Osteoblast (primary cell): ENCODE data around the gene NAA25. TPM values are rescaled to one million over a fixed set of nuclear protein-coding genes. Genes with fewer than 3 reads are reported as not detected.

Experiments
- DNase-seq: peaks from one replicate; pipeline ENCODE4 v3.0.0; 2011; ENCODE audit warnings: low spot score, mixed read lengths; ENCODE audit not compliant: insufficient read length; ENCODE audit errors: missing footprints
- H2AFZ ChIP-seq: 2 replicates; pipeline ENCODE4 v1.6.0; 2011; ENCODE audit warnings: mild to moderate bottlenecking, low read length
- H3K27ac ChIP-seq: 2 replicates; pipeline ENCODE4 v1.5.1; 2011; ENCODE audit warnings: mild to moderate bottlenecking, low read depth, low read length, moderate library complexity
- H3K27me3 ChIP-seq: 2 replicates; pipeline ENCODE4 v1.6.0; 2012; ENCODE audit warnings: mild to moderate bottlenecking, control low read depth, inconsistent platforms, low read length, moderate library complexity; ENCODE audit not compliant: insufficient read depth
- H3K36me3 ChIP-seq: 2 replicates; pipeline ENCODE4 v1.5.1; 2011; ENCODE audit warnings: mild to moderate bottlenecking, low read length, control low read depth, moderate library complexity; ENCODE audit not compliant: insufficient read depth
- H3K4me1 ChIP-seq: 2 replicates; pipeline ENCODE4 v1.5.1; 2011; ENCODE audit warnings: mild to moderate bottlenecking, low read length, control low read depth, moderate library complexity; ENCODE audit not compliant: insufficient read depth
- H3K4me2 ChIP-seq: 2 replicates; pipeline ENCODE4 v1.6.0; 2011; ENCODE audit warnings: mild to moderate bottlenecking, low read length; ENCODE audit not compliant: insufficient read depth
- H3K4me3 ChIP-seq: fragments of 200-600 bp; sonication (generic); 3 replicates; pipeline ENCODE4 v1.5.1; 2012; ENCODE audit warnings: mild to moderate bottlenecking, low read length, inconsistent platforms; ENCODE audit not compliant: insufficient read depth
- H3K79me2 ChIP-seq: 2 replicates; pipeline ENCODE4 v1.6.0; 2012; ENCODE audit warnings: mild to moderate bottlenecking, low read length, control low read depth, inconsistent platforms; ENCODE audit not compliant: insufficient read depth
- H3K9me3 ChIP-seq: 2 replicates; pipeline ENCODE4 v1.5.1; 2011; ENCODE audit warnings: low read depth, low read length, control low read depth
- H4K20me1 ChIP-seq: 2 replicates; pipeline ENCODE4 v1.6.0; 2012; ENCODE audit warnings: mild to moderate bottlenecking, low read length, control low read depth; ENCODE audit not compliant: insufficient read depth
- CTCF ChIP-seq: IDR thresholded peaks from 2 replicates; pipeline ENCODE4 v1.5.1; 2011; ENCODE audit warnings: mild to moderate bottlenecking, low read depth, low read length, moderate library complexity; ENCODE audit errors: extremely low read depth
- total RNA-seq: library from RNA; depleted of rRNA; stranded (reverse); fragments of >200 nt; gene quantifications from 2 replicates; pipeline ENCODE4 v1.2.3, GENCODE V29; 2012

Gene NAA25
- total RNA-seq, 1 donor: 20.6 TPM

DNA sequence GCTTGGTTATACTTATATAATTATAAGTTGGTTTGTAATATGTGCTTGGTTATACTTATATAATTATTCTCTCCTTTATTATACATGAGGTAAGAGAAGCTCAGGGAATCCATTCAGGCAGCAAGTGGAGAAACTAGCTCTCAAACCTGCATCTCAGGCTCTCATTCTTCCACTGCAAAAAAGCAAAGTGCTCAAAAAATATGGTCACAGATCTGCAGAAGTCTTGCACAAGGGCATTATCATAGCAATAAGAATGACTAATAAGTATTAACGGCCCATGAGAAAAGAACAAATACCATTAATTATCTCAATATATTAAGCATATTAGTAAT lies 16.3 kb upstream of the NAA25 start:
- peak overlapping the region; percentile 95 for H3K4me2 ChIP-seq
- peaks cover 6% of the 10 kb centered on the region for H4K20me1 ChIP-seq
- H2AFZ ChIP-seq: no peak overlapping the region
- DNase-seq: peak; percentile 68
- peaks cover 42% of the 10 kb centered on the region for H3K79me2 ChIP-seq
- no peaks in the 10 kb centered on the region for H3K27me3 ChIP-seq
- no peak for TF ChIP-seq CTCF
- no peak overlapping the region for H3K4me3 ChIP-seq
- no peaks in the 10 kb centered on the region for H3K36me3 ChIP-seq
- peaks cover 58% of the 10 kb centered on the region for H3K4me1 ChIP-seq
- H3K27ac ChIP-seq: no peak overlapping the region
- no peaks in the 10 kb centered on the region for H3K9me3 ChIP-seq

DNA sequence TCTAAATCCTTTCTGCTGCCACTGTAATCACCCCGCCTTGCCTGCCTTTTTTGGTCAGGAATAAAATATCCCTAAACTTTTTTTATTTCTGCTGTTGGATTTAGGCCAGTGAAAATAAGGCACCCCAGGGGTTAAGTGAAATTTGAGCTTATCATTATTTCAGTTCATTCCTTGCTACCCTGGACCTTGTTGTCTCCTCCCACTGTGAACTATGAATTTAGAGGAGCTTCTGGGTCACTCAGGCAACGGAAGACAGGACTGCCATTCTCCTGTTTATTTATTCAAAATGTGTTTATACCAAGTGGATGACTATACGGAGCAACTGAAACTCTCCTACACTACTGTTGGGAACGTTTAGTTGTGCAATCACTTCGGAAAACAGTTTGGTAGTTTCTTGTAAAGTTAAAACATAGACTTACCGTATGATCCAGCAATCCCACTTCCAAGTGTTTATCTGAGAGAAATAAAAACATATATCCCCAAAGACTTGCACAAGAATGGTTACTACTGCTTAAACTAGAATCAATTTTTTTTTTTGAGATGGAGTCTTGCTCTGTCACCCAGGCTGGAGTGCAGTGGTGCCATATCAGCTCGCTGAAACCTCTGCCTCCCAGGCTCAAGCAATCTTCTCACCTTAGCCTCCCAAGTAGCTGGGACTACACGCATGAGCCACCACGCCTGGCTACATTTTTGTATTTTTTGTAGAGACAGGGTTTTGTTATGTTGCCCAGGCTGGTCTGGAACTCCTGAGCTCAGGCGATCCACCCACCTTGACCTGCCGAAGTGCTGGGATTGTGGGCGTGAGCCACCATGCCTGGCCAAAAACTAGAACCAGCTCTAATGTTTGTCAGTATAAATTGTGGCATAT lies 14.5 kb upstream of the NAA25 start:
- H3K27me3 ChIP-seq: no peaks in the 10 kb centered on the region
- H3K79me2 ChIP-seq: peaks cover 27% of the 10 kb centered on the region
- no peak overlapping the region for H3K4me3 ChIP-seq
- TF ChIP-seq CTCF: no peak
- peak overlapping the region; percentile 54 for H2AFZ ChIP-seq
- H3K4me1 ChIP-seq: peaks cover 42% of the 10 kb centered on the region
- peak; percentile 76 for DNase-seq
- peak overlapping the region; percentile 64 for H3K4me2 ChIP-seq
- no peaks in the 10 kb centered on the region for H3K9me3 ChIP-seq
- peaks cover 6% of the 10 kb centered on the region for H4K20me1 ChIP-seq
- H3K36me3 ChIP-seq: no peaks in the 10 kb centered on the region
- H3K27ac ChIP-seq: peak overlapping the region; percentile 36

- H2AFZ ChIP-seq: peak overlapping the region; percentile 24
- no peaks in the 10 kb centered on the region for H3K9me3 ChIP-seq
- H3K27ac ChIP-seq: peak overlapping the region; percentile 27
- H3K27me3 ChIP-seq: no peaks in the 10 kb centered on the region
- TF ChIP-seq CTCF: no peak
- peak; percentile 78 for DNase-seq
- peaks cover 39% of the 10 kb centered on the region for H3K4me1 ChIP-seq
- peaks cover 16% of the 10 kb centered on the region for H3K79me2 ChIP-seq
- H3K36me3 ChIP-seq: no peaks in the 10 kb centered on the region
- peak overlapping the region; percentile 62 for H3K4me2 ChIP-seq
- H3K4me3 ChIP-seq: peak overlapping the region; percentile 17
- peaks cover 5% of the 10 kb centered on the region for H4K20me1 ChIP-seq
Observed at GRCh38 chr12:112121780-112122565, 13.4 kb upstream of the NAA25 start.

DNA sequence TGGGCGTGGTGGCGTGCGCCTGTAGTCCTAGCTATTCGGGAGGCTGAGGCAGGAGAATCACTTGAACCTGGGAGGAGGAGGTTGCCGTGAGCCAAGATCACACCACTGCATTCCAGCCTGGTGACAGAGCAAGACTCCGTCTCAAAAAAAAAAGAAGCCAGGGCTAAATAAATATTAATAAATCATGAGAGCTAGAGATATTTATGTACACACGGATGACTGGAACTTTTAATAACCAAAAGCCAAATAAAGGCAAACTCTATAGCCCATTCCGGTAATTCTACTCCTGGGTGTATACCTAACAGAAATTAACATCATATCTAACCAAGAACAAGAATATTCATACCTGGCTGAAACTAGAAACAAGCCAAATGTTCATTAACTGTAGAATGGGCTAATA lies 9.1 kb upstream of the NAA25 start:
- no peak for TF ChIP-seq CTCF
- no peaks in the 10 kb centered on the region for H3K79me2 ChIP-seq
- H2AFZ ChIP-seq: no peak overlapping the region
- no peak overlapping the region for H3K4me3 ChIP-seq
- H3K36me3 ChIP-seq: no peaks in the 10 kb centered on the region
- H3K4me1 ChIP-seq: peaks cover 19% of the 10 kb centered on the region
- H4K20me1 ChIP-seq: no peaks in the 10 kb centered on the region
- no peak for DNase-seq
- no peaks in the 10 kb centered on the region for H3K27me3 ChIP-seq
- H3K9me3 ChIP-seq: no peaks in the 10 kb centered on the region
- no peak overlapping the region for H3K4me2 ChIP-seq
- no peak overlapping the region for H3K27ac ChIP-seq
